GM19328 (cell line): ENCODE results near the gene PSD.

ENCODE experiments used
- ATAC-seq: cut with Tn5 transposase; IDR thresholded peaks from one replicate; pipeline ENCODE4 v1.9.1; 2021; ENCODE audit warnings: mild to moderate bottlenecking, moderate library complexity; ENCODE audit not compliant: unreplicated experiment

PSD gene

DNA sequence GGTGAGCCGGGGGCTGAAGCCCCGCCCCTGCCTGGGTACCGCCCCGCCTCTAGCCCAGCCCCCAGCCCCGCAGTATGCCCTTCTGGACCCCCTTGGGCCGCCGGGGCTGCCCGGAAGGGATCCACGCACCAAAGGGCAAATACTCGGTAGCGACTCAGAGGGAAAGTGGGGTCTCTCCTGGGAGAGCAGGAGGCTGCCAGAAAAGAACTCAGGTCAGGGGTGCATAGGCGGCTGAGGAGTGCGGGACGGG lies 2.8 kb upstream of the PSD start:
- no peak for ATAC-seq

DNA sequence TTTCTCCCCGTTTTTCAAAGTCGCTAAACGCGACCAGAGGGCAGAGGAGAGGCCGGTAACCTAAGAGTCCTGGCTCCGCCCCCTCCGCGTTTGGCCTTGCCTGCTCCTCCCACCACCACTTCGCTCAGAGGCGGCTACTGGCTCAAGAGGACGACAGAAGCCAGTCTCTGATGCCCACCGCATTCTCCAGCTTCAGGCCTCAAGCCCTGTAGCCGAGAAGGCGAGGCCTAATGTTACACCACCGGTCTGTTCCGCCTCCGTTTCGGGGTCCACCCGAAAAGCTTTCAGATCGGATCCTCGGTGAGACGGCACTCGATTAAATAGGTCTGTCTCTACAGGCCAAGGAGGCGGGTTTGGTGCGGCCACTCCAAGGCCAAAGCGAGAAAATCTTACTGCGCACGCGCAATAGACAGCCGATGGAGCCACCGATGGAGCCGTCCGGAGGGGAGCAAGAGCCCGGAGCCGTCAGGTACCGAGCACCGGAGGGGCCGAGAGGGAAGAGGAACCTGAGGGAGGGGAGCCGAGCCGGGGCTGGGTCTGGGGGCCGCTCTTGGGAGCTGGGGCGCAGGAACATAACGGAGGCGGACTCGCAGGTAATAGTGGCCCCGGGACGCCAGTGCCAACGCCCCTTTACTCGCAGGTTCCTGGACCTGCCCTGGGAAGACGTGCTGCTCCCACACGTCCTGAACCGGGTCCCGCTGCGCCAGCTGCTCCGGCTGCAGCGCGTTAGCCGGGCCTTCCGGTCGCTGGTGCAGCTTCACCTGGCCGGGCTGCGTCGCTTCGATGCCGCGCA lies 2.3 kb upstream of the PSD start, which contains the start of gene FBXL15:
Gene FBXL15, plus strand, starts transcription at position 123 of the 793 bp plus-strand sequence. Its CDS starts 294 bp downstream, at position 417.
- ATAC-seq = peak; percentile 79

DNA sequence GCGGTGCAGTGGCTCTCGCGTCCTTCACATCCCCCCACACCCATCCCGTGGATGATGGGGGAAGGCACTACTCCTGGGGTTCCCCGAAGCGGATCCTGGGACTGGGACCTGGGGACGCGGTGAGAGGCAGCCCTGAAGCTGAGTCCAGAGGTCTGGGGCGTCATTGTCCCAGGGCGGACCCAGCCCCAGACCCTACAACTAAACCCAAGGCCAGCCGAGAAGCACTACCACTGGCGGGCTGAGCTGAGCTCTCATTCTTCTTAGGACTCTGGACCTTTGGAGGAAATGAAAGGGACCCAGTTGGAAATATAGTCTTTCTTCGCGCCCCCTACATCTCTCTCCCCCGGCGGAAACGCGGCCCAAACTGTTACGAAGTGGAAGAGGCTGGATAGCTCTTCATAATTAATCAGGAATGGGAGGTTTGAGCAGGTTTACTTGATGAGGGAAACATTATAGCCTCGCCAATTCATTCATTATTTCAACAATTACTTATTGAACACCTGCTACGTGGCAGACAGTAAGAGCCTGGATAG lies 1.7 kb upstream of the PSD start:
- ATAC-seq = no peak

DNA sequence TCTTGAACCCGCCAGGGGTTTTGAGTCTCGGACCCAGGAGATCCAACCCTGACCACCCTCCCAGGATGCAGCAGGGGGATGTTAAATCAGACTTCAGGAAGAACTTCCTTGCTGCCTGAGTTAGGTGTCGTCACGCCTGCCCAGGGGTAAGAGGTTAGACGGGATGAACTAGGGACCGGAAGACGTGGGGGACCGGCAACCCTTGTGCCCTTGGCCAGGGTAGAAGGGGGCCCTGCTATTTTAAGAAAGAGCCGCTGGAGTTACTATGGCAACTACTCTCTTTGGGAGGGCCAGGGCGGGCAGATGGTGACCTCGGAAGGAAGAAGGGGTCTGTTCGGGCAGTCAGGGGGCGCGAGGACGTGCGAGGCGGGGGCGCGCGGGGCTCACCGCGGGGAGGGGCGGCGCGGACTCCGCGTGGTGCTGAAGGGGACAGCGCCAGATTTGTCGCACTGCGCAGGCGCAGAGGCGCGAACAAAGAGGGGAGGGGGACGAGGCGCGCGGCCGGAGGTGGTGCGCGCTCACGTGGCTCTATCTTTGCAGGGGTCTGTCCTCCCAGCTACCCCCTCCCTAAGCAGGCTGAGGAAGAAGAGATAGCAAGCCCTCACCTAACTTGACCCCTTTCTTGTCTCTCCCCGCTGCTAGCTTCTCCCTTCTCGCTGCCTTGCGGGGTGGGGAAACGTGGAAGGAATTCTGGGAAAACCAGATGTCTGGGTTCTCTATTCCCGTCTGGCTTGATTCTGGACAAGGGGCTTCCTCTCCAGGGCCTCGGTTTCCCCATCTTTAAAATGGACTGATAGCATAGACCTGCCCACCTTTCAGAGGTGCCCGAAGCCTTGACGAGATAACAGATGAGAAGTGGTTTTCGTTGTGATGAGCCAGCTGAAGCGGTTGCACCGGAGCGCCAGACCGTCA lies 940 bp upstream of the PSD start:
- ATAC-seq = no peak

DNA sequence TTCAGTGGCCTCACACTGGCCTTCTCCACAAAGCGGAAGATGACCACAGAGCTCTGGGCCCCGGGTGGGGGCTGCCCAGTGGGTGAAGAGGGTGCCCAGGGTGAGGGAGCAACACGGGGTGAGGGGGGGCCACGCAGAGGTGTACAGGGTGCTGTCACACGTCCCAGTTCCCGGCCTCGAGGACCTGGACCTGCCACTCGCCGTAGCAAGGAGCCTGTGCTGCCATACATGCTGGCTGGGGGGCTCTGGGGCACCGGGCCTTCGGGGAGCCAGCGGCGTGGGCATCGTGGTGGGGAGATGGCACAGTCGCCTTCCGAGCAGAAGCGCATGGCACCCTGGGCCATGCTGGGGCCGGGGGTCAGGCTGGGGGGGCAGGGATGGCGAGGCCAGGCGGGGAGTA lies 1.9 kb downstream of the PSD start:
- no peak for ATAC-seq

DNA sequence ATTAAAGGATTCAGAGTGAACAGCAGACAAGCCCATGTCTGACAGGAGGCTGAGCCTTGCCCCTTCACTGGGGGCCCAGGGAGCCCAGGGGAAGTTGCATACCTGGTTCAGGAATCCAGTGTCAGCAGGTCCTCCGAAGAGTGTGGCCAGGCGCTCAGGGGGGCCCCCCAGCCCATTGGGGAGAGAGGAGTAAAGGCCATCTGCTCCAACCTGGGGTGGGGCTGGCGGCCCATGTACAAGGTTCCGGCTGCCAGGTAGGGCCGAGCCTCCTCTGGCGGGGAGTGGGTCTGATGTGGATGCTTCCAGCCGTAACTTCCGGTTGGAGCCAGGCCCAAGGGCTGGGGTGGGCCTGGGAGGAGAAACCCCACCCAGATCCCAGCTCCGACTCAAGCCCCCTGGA lies 2.3 kb downstream of the PSD start:
- ATAC-seq = no peak

DNA sequence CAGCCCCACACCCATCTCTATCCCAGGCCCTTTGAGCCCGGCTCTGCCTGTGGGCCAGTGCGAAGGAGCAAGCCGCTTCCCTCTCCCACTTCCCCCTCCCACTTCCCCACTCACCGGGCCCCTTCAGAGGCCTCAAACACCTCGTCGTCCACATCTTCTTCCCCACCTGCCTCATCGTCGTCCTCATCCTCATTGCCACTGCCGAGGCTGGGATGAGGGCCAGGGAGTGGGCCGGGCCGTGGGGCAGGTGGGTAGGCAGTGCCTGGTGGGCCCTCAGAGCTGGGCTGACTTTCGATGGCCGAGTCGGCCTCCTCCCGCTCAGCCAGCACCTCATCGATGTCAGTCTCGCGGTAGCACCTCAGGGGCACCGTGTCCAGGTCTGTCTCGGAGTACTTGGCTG lies 3.8 kb downstream of the PSD start:
- ATAC-seq = no peak

DNA sequence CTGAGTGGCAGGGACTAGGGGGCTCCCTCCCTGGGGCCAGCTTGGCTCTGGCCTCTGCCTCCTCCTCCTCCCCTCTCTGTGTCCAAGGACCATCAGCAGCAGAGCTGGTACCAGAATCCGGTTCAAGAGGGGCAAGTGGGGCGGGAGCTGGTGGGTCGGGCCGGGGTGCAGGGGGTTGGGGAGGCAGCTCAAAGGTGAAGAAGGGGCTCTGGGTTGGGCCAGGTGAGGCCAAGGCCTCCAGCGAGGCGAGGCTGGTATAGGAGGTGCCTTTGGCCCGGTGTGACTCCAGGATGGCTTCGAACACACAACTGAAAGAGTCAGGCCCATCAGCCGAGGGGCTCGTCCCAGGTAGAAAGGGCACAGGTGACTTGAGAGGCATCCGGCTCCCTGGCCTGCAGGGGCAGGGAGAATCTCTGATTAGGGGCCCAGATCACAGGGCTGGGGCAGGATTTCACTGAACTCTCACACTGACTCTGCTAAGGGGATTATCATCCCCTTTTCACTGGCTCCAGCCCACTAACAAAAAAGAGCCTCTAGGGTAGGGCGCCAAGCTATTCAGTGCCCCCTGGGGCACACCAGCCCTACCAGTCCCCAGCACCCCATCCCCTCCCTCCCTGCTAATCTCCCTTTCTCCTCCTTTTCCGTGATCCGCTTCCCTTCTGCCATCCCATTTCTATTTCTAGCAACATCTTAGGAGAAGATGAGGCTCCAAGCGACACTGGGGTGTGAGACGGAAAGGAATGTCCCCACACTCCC lies 4.6 kb downstream of the PSD start:
- no peak for ATAC-seq

DNA sequence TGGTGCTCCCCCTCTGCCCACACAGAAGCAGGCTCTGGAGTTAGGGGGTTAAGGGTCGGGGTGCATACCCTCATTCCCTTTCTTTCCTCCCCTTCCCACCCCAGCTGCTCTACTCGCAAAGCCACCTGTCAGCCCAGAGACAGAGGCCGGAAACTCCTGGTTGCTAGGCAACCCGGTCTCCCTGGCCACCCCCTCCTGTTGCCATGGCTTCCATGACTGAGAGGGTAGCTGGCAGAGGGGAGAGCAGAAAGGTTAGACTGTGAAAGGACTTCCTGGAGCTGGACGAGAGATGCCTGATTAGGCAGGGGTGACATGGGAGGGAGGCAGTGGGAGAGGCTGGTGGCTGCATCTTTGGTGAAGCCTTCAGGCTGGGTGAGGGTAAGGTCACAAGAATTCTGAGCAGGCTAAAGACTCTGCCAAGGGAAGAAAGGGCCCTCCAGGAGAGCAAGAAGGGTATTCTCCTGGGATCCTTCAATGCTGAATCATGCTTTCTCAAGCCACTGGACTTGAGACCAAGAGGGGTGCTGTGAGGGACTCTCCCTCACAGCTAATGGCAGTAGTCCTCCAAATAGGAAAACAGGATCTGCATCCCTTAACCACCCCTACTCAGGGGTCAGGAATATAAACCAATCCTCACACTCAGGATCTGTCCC lies 5.4 kb downstream of the PSD start:
- no peak for ATAC-seq

DNA sequence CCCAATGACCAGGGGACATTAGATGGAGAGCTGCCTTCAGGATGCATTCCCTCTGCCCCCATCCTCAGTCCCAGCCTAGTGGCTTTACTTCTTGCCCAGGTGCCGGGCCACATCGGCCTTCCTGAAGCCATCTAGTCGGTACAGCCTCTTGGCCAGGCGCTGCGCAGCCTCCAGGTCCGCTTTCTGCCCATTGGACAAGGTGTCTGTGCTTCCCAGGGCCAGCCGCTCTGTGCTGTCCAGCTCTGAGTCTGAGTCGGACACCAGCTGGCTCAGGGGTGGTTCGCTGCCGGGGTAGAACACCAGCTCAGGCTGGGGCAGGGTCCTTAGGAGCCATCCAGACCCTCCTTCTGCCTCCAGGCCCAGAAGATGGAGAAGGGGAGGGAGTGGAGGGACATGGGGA lies 6.3 kb downstream of the PSD start:
- no peak for ATAC-seq

DNA sequence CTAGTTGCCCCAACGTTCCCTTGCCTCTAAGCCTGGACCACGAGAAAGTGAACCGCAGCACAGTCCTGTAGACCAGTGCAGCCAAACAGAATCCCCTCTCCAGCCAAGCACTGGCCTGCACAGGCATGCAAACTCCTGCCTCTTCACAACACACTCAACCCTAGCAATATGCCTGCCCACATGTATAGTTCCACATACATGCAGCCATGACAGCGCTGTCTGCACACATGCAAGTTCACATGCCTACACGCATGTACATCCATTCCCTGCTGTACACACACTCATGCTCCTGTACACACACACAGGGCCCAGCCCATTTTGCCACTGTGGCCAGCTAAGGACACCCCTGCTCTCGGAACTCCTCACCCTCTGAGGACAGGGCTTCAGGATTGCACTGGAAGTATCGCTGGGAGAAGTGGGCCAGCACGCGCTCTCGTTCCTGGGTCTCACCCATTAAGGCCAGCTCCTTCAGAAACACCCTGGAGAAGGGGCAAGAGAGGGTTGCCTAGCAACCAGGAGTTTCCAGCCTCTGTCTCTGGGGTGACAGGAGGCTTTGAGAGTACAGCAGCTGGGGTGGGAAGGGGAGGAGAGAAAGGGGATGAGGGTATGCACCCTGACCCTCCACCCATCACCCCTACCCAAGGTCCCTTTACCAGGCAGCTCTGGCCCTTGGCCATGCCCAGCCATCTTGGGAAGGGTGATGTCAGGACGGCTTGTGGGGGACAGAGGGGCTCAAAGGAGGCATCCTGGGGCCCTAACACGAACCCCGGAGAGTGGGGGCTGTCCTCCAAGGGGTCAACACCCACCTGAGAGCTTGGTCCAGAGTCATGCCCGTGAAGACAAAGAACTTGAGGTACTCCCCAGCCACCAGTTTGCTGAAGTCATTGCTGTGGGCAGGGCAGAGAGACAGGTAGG lies 7.0 kb downstream of the PSD start:
- no peak for ATAC-seq

DNA sequence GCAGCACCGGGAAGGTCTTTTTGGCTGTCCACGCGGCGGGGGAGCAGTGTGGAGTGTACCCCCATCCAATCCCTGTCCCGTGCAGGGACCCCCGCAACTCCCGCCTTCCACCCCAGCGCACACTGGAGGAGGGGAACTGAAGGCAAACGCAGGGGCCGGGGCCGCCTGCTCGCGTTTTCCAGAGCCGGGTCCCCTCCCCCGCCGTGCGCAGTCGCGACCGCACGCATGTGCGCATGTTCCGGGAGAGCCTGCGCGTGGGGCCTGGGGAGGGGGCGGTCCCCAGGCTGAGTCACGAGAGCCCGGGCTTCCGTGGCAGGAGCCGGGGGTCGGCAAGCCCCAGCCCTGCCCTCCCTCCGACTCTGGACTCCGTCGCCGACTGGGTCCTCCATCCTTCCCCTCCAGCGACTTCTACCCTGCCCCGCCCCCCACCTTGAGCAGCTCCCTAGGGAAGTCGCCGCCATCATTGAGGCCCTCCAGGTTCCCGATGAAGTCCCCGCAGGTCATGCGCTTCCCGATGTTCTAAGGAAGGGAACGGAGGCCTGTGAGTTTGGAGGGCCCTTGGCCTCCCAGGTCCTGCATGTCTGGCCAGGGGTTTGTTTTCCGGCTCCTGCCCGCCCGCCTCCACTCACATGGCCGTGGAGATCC lies 8.0 kb downstream of the PSD start:
- no peak for ATAC-seq

DNA sequence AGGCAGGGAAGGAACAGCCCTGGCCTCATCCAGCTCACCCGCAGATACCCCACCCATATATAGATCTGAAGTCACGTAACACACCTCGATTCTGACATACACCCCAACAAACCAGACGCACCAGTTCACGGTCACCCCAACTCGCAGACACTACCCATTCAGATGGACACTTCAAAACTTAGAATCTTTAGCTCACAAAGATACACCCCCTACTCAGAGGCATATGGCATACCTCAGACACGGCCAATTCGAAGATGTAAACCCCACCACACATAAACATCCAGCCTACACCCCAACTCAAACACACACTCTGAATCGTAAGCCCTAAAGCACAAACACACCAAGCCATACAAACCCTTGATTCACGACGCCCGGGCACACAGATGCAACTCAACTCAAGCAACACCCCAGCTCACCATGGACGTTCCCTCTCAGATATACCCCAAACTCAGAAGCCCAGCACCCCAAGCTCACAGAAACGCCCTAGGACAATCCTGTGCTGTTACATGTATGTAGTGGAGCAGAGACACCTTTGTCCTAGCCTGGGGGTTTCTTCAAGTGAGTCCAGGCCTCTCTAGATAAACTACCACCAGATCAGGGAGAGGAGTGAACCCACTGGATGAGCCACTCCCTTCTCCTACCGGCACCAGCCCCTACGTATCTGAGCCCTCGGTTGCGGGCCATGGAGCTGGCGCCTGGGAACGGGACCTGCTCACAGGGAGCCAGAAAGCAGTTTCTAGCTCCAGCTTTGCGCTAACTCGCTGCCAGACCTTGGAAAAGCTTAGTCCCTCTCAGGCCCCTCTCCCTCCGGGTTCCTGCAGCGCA lies 8.8 kb downstream of the PSD start:
- ATAC-seq = no peak

DNA sequence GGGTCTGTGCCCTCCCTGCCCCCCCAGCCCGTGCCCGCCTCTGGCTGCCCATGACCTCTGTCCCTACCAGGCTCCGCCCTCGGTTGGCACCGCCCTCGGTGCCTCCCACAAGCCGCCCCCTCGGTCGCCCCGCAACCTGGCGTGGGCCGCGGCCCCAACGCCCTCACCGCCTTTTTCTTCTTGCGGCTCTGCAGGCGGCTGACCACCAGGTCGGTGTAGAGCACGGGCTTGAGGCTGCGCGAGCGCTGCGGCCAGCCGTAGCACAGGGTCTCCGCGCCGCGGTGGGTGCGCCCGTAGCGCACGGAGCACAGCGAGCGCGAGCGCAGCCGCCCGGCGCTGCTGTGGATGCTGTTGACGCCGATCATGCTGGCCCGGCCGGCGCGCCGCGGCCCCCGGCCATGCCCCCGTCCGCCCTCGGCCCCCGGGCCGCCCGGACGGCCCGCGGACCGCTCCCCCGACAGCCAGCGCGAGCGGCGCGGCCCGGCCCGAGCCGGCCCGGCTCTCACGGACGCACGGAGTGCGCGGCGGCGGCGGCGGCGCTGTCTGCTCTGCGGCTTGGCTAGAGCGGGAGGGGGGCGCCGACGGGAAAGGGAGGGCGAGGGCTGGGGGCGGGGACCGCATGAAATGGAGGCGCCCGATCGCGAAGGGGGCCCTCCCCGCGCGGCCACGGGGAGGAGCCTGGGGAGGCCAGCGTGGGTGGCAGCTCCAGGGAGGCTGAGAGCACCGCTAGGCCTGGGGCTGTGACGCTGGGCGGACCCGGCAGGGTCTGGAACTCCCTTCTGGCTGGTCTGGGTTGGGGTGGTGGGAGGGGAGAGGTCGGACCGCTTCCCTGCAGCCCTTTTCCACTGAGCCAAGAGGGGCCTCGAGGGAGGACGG lies 9.6 kb downstream of the PSD start:
- ATAC-seq = no peak

DNA sequence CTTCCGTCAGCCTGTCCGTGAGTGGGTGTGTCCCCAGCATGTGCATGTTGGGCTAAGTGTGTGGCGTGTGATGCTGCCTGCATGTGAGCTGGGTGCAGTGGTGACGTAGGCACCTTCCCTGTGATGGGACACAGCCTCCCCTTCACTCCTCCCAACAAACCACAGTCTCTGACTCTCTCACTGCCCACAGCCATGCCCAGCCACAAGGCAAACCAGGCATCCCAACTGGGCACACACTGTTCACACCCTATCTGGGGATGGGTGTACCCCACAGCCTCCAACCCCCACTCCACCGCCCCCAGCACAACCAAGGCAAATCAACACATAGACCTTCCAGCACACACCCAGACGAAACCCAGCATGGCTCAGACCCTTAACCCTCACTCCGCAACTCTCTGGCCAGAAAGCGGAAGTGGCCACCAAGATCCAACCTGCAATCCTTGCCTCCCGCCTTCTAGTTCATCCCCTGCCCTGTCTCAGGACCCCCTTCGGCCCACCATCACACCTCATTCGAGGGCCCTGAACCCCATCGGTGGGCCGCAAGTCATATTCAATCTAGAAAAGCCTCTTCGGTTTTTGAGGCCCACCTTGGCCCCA lies 10.4 kb downstream of the PSD start:
- ATAC-seq = no peak

DNA sequence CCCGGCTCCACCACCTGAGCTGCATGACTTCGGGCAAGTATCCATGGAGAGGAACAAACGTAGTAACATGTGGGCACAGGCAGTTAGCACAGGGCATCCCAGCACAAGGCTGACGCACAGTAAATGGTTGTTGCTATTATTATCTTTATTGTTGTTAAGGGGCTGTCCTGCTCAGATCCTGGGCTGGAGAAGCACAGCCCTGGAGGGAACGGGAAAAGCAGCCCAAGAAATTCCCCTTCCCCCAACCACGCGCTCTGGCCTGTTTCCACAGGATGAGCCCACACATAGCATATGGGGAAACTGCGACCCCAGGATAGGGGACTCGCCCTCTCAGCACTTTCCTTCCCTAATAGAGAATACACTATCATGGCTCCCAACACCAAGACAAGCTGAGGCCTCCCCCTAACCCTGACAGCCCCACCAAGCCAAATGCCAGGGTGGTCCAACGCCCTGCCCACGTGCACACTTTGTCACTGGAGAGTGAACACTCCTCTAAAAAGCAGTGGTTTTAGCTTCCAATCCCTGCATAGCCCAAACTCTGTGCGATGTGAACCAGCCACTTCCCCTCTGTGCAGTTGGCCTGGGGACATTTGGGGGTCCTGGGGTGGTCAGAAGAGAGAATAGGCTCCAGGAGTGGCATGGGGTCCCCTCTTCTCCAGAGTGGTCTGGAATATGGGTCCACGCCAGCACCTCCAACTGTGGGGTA lies 11.0 kb downstream of the PSD start:
- ATAC-seq = no peak
